Adrenal gland (tissue), 5 donors: ENCODE data around the gene GBA2.

Experiments
- POLR2A ChIP-seq, 2 donors: fragments of 450-650 bp; IDR thresholded peaks; one replicate each; pipeline ENCODE4 v1.6.1; 2017; ENCODE audit warnings: antibody characterized with exemption in 2 of 2, mild to moderate bottlenecking in 2 of 2, moderate library complexity in 1 of 2
- TF ChIP-seq, protein P1 (sequence below), 6 experiments: fragments of 450-650 bp in 4 of 6; fragments of 200-600 bp in 2 of 6; sonication (generic) in 1 of 6; IDR thresholded peaks; 1 replicate in 5 of 6; 2 replicates in 1 of 6; pipeline versions ENCODE4 v1.5.1 to v1.8.0; 2016 to 2021; ENCODE audit warnings: antibody characterized with exemption in 6 of 6, mild to moderate bottlenecking in 2 of 6, moderate library complexity in 1 of 6
- donor health status: DM: no; HTN: no; CAD: no.

DNA sequence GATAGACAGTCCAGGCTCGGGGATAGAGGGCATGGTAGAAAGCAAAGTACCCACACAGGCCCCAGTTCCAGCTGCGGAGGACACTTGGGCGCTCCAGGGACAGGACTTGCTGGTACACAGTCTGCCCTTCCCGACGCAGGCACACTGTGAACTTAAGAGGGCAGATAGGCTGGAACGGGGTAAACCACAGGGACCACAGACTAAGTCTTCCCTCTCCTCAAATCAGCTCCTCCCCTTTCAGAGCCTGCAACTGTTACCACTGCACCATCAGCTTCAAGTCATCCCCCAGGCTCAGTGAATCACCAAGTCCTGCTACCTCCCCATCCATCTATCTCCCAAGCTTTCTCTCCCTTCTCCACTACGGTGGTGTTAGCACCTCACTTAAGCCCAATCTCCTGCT lies 7.3 kb downstream of the GBA2 start:
- TF ChIP-seq, protein P1, sequence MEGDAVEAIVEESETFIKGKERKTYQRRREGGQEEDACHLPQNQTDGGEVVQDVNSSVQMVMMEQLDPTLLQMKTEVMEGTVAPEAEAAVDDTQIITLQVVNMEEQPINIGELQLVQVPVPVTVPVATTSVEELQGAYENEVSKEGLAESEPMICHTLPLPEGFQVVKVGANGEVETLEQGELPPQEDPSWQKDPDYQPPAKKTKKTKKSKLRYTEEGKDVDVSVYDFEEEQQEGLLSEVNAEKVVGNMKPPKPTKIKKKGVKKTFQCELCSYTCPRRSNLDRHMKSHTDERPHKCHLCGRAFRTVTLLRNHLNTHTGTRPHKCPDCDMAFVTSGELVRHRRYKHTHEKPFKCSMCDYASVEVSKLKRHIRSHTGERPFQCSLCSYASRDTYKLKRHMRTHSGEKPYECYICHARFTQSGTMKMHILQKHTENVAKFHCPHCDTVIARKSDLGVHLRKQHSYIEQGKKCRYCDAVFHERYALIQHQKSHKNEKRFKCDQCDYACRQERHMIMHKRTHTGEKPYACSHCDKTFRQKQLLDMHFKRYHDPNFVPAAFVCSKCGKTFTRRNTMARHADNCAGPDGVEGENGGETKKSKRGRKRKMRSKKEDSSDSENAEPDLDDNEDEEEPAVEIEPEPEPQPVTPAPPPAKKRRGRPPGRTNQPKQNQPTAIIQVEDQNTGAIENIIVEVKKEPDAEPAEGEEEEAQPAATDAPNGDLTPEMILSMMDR (IDR thresholded peaks at IDR 0.05), result no peak
- no peak for TF ChIP-seq POLR2A (IDR thresholded peaks at IDR 0.05)
